K562 (cell line): ENCODE data around the gene PI4KA. TPM values are rescaled to one million over a fixed set of nuclear protein-coding genes. Genes with fewer than 3 reads are reported as not detected.
A peak's percentile ranks its signal among the peaks of the same experiment; 100 is the strongest.

Experiments
- CREM ChIP-seq: IDR thresholded peaks from 2 replicates; pipeline ENCODE4 v1.6.1; 2014; ENCODE audit warnings: antibody characterized with exemption, low read depth
- CXXC5 ChIP-seq: fragments of 250-450 bp; sonication (Bioruptor Pico); IDR thresholded peaks from 2 replicates; pipeline ENCODE4 v1.8.0; 2022; ENCODE audit warnings: inconsistent platforms, mild to moderate bottlenecking, moderate library complexity
- ETV5 ChIP-seq: sonication (generic); formaldehyde crosslinking; IDR thresholded peaks from 2 replicates; pipeline ENCODE4 v1.4.0; 2020; ENCODE audit warnings: low read depth, mild to moderate bottlenecking, missing genetic modification reagents
- KLF1 ChIP-seq: fragments of 450-650 bp; IDR thresholded peaks from 2 replicates; pipeline ENCODE4 v1.6.1; 2016; ENCODE audit warnings: missing genetic modification characterization, missing compliant biosample characterization
- MTA3 ChIP-seq: fragments of 450-650 bp; formaldehyde crosslinking; IDR thresholded peaks from 2 replicates; pipeline ENCODE4 v1.6.1; 2017; ENCODE audit warnings: mild to moderate bottlenecking, borderline replicate concordance
- RCOR1 ChIP-seq, 2 experiments: IDR thresholded peaks; 2 replicates each; pipeline ENCODE4 v1.6.1; 2012; ENCODE audit warnings: low read depth in 2 of 2, low read length in 2 of 2, borderline replicate concordance in 1 of 2, improper control_type of control experiment in 1 of 2
- TBP ChIP-seq: optimal IDR thresholded peaks from 2 replicates; pipeline ENCODE3; 2011; ENCODE audit warnings: low read depth, low read length, improper control_type of control experiment
- ZNF212 ChIP-seq: fragments of 450-650 bp; formaldehyde crosslinking; IDR thresholded peaks from 2 replicates; pipeline ENCODE4 v1.4.0; 2020; ENCODE audit warnings: mild to moderate bottlenecking
- ZNF41 ChIP-seq: fragments of 250-450 bp; sonication (Bioruptor Pico); conservative IDR thresholded peaks from 2 replicates; pipeline ENCODE4 v1.4.0; 2020; ENCODE audit warnings: mild to moderate bottlenecking
- polyA plus RNA-seq, 8 experiments: library from polyadenylated mRNA; depleted of rRNA in 4 of 8; stranded (reverse) in 5 of 8; unstranded in 3 of 8; fragments of >200 nt; fragmentation: Nextera tagmentation in 2 of 8; fragmentation: Illumina TruSeq in 1 of 8; extraction: Ambion mirVana in 2 of 8; extraction: Trizol in 1 of 8; gene quantifications; 2 replicates each; pipeline versions ENCODE4 v1.2.1 to v1.2.3, GENCODE V29; 2011 to 2014; ENCODE audit warnings: inconsistent platforms in 1 of 8, missing spikeins in 1 of 8
- total RNA-seq, 7 experiments: library from RNA; depleted of rRNA in 6 of 7; stranded (reverse); fragments of >200 nt in 6 of 7; fragmentation: Illumina TruSeq in 2 of 7; extraction: Trizol in 2 of 7; gene quantifications; 2 replicates each; pipeline versions ENCODE4 v1.2.1 to v1.2.3, GENCODE V29; 2011 to 2021; ENCODE audit warnings: low replicate concordance in 1 of 7
- TF ChIP-seq, protein P1 (sequence below): fragments of 250-450 bp; sonication (Bioruptor Pico); IDR thresholded peaks from 2 replicates; pipeline ENCODE4 v1.4.0; 2020; ENCODE audit warnings: mild to moderate bottlenecking, moderate library complexity, borderline replicate concordance
- TF ChIP-seq, protein P2 (sequence below): fragments of 250-450 bp; sonication (Bioruptor Pico); IDR thresholded peaks from 2 replicates; pipeline ENCODE4 v1.4.0; 2020
- TF ChIP-seq, protein P3 (sequence below): fragments of 250-450 bp; sonication (Bioruptor Pico); IDR thresholded peaks from 2 replicates; pipeline ENCODE4 v1.4.0; 2020; ENCODE audit warnings: mild to moderate bottlenecking
- TF ChIP-seq, protein P4 (sequence below): fragments of 450-650 bp; formaldehyde crosslinking; IDR thresholded peaks from 2 replicates; pipeline ENCODE4 v1.4.0; 2020; ENCODE audit warnings: mild to moderate bottlenecking, mixed read lengths

PI4KA gene
- total and polyA plus RNA-seq, 9 of the 15 experiments (the other 6 are each of a cell fraction or from before 2014, with no cell fraction given) = 7.3 to 187 (median 84.7) TPM

DNA sequence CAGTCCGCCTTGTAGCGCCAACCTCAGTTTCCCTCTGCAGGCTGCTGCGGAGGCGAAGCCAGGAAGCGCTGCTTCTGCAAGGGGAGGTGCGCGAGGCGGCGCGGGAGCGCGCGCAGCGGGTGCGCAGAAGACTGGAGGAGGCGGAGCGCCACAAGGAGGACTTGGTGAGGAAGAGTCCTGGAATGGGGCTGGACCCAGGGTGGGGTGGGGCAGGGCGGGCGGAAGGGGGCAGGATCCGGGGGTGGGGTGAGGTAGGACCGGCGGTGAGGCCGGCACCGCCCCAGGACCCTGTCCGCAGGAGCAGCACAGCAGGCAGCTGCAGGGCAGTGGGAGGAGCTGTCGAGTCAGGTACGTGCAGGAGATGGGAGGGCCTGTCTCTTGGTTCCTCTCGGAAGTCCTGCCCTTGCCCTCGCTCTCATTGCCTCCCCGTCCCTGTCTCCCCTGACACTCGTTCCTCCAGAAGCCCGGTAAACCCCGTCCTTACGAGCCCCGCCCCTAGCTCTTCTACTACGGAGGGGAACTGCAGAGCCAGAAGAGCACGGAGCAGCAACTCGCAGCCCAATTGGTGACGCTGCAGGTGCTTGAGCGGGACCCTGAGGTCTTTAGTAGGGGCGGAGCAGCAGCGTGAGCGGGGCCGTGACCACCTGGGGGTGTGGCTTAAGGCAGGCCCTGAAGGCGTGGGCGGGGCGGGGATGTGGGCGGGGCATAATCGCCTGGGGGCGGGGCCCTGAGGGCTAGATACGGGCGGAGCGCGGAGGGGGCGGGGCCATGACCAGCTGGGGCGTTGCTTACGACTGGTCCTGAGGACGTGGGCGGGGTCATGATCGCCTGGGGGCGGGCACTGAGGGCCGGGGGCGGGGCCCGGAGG lies 155.8 kb downstream of the PI4KA start (continued):
- TF ChIP-seq, protein P1, sequence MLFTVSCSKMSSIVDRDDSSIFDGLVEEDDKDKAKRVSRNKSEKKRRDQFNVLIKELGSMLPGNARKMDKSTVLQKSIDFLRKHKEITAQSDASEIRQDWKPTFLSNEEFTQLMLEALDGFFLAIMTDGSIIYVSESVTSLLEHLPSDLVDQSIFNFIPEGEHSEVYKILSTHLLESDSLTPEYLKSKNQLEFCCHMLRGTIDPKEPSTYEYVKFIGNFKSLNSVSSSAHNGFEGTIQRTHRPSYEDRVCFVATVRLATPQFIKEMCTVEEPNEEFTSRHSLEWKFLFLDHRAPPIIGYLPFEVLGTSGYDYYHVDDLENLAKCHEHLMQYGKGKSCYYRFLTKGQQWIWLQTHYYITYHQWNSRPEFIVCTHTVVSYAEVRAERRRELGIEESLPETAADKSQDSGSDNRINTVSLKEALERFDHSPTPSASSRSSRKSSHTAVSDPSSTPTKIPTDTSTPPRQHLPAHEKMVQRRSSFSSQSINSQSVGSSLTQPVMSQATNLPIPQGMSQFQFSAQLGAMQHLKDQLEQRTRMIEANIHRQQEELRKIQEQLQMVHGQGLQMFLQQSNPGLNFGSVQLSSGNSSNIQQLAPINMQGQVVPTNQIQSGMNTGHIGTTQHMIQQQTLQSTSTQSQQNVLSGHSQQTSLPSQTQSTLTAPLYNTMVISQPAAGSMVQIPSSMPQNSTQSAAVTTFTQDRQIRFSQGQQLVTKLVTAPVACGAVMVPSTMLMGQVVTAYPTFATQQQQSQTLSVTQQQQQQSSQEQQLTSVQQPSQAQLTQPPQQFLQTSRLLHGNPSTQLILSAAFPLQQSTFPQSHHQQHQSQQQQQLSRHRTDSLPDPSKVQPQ = peak; percentile 66; the same call in 1 of the 2 replicates
- peak in 1 of 2 experiments; percentile 68; a peak in 2 of 4 replicates for TF ChIP-seq RCOR1 (IDR thresholded peaks at IDR 0.05; ENCODE audit: borderline replicate concordance in 1 of 2, low read depth in 2 of 2, low read length in 2 of 2)
- TF ChIP-seq, protein P2, sequence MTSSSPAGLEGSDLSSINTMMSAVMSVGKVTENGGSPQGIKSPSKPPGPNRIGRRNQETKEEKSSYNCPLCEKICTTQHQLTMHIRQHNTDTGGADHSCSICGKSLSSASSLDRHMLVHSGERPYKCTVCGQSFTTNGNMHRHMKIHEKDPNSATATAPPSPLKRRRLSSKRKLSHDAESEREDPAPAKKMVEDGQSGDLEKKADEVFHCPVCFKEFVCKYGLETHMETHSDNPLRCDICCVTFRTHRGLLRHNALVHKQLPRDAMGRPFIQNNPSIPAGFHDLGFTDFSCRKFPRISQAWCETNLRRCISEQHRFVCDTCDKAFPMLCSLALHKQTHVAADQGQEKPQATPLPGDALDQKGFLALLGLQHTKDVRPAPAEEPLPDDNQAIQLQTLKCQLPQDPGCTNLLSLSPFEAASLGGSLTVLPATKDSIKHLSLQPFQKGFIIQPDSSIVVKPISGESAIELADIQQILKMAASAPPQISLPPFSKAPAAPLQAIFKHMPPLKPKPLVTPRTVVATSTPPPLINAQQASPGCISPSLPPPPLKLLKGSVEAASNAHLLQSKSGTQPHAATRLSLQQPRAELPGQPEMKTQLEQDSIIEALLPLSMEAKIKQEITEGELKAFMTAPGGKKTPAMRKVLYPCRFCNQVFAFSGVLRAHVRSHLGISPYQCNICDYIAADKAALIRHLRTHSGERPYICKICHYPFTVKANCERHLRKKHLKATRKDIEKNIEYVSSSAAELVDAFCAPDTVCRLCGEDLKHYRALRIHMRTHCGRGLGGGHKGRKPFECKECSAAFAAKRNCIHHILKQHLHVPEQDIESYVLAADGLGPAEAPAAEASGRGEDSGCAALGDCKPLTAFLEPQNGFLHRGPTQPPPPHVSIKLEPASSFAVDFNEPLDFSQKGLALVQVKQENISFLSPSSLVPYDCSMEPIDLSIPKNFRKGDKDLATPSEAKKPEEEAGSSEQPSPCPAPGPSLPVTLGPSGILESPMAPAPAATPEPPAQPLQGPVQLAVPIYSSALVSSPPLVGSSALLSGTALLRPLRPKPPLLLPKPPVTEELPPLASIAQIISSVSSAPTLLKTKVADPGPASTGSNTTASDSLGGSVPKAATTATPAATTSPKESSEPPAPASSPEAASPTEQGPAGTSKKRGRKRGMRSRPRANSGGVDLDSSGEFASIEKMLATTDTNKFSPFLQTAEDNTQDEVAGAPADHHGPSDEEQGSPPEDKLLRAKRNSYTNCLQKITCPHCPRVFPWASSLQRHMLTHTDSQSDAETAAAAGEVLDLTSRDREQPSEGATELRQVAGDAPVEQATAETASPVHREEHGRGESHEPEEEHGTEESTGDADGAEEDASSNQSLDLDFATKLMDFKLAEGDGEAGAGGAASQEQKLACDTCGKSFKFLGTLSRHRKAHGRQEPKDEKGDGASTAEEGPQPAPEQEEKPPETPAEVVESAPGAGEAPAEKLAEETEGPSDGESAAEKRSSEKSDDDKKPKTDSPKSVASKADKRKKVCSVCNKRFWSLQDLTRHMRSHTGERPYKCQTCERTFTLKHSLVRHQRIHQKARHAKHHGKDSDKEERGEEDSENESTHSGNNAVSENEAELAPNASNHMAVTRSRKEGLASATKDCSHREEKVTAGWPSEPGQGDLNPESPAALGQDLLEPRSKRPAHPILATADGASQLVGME = peak; percentile 87
- peak; percentile 21; the same call in 1 of the 2 replicates for TF ChIP-seq MTA3
- TF ChIP-seq TBP = peak; percentile 27
- TF ChIP-seq CREM = peak; percentile 74
- TF ChIP-seq ZNF212 (CRISPR knock-in tag) = peak; percentile 79; the same call in 1 of the 2 replicates
- peak; percentile 78; the same call in 1 of the 2 replicates for TF ChIP-seq KLF1
- peak; percentile 70; the same call in 1 of the 2 replicates for TF ChIP-seq ZNF41 (CRISPR knock-in tag)
- TF ChIP-seq ETV5 (CRISPR knock-in tag) = peak; percentile 13; the same call in 1 of the 2 replicates
- TF ChIP-seq, protein P3, sequence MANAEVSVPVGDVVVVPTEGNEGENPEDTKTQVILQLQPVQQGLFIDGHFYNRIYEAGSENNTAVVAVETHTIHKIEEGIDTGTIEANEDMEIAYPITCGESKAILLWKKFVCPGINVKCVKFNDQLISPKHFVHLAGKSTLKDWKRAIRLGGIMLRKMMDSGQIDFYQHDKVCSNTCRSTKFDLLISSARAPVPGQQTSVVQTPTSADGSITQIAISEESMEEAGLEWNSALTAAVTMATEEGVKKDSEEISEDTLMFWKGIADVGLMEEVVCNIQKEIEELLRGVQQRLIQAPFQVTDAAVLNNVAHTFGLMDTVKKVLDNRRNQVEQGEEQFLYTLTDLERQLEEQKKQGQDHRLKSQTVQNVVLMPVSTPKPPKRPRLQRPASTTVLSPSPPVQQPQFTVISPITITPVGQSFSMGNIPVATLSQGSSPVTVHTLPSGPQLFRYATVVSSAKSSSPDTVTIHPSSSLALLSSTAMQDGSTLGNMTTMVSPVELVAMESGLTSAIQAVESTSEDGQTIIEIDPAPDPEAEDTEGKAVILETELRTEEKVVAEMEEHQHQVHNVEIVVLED (CRISPR knock-in tag) = peak; percentile 62
- TF ChIP-seq, protein P4, sequence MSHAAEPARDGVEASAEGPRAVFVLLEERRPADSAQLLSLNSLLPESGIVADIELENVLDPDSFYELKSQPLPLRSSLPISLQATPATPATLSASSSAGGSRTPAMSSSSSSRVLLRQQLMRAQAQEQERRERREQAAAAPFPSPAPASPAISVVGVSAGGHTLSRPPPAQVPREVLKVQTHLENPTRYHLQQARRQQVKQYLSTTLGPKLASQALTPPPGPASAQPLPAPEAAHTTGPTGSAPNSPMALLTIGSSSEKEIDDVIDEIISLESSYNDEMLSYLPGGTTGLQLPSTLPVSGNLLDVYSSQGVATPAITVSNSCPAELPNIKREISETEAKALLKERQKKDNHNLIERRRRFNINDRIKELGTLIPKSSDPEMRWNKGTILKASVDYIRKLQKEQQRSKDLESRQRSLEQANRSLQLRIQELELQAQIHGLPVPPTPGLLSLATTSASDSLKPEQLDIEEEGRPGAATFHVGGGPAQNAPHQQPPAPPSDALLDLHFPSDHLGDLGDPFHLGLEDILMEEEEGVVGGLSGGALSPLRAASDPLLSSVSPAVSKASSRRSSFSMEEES (CRISPR knock-in tag) = peak; percentile 18; the same call in 1 of the 2 replicates
- TF ChIP-seq CXXC5 (CRISPR knock-in tag) = peak; percentile 89
